NCI-H2171 (cell line): Measurements from ENCODE around the gene TTC12.

Experiments used
- DNase-seq: peaks from one replicate; lab custom pipeline; 2025; lab: John Stamatoyannopoulos, UW

The TTC12 gene

DNA sequence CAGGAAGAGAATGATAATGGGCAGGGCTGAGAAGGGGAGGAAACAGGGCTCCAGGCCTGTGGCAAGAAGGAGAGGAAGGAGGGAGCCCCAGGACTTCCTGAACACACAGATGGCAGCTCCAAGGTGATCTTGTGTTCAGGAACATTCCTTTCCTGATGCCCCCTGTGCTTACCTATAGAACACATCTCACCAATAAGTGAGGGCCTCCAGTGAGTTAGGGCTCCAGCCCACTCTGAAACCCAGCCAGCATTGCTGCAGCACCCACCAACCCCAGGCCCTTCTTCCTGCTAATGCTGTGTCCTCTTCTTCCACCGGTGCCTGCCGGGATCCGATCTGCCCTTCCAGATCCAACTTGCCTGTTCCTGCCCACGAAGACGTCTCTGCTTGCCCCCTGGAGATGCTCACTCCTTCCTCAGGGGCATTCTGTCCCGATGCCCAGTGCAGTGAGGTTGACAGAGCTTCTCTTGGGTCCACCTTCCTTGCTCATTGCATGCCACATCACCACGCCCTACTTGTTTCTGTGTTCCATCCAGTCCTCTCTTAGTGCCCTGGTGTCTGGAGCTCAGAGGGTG lies 90.6 kb downstream of the TTC12 start:
- no peak for DNase-seq

DNA sequence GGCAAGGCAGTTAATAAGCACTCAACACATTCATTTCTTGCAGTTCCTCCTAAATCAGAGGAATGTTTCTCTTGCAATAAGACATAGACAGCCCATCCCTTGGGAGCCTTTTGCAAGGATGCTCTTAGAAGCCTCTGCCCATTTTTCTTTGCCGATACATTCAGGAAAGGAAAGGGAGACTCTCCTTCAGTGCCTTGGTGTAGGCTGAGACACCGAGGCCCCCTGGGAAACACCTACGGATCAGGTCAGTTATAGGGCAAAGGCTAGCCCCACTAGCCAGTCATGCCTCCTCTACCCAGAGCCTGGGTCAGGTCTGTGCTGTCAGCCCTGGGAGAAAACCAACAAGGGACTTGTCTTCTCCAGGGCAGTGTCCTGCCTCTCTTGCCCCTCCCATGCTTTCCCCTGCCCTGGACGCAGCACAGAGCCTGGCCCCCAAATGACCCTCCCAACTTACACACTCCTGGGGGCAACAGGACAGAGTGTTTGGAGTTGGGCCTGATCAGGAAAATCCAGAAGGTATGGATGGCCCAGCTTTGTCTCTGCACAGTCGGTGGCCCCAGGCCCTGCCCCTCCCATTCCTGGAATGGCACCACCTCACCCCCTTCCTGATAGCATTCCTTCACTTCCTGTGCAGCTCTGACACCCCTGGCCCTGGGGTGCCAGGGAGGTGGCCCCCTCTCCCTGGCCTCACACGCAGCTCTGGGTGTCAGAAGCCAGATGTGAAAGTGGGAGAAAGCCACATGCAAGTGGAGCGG lies 91.5 kb downstream of the TTC12 start:
- no peak for DNase-seq

DNA sequence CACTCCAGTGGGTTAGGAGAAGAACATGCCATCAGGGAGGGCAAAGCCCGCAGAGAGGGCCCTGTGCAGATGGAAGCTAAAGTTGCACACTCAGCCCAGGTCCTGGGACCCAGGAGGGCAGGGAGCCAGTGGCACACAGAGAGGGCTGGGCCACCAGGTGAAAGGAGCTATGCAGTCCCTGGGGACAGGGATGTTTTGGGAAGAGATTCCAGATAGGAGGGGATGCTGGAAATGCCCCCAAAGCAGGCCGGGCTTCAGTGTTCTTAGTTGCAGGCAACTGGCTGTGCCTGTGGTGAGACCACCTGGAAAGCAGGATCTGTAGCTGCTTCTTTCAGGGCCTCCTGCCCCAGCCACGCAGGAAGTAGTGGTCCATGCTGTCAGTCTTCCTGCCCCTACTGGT lies 92.8 kb downstream of the TTC12 start:
- no peak for DNase-seq

DNA sequence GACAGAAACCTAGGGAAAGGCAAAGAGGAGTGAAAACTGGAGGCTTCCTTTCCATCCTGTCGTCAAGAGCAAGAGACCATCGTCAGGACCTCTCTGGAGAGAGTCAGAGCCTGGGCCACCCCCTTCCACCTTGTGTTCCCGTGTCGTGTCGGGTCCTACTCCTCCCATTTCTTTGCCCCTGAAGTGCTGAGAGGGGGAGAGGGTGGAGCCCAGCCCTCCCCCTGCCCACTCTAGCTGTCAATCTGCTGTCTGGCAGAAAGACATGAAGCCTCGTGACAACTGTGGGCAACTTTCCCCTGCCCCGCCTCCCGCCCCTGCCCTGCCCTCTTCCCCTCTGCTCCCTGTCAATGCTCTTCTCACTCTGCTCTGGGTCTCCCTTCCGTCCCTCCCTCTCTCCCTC lies 93.8 kb downstream of the TTC12 start:
- DNase-seq = no peak

GRCh38 chr11:113408887-113409286 lies 94.5 kb downstream of the TTC12 start:
- no peak for DNase-seq

GRCh38 chr11:113409526-113409925 lies 95.1 kb downstream of the TTC12 start:
- DNase-seq = no peak

GRCh38 chr11:113410414-113411135 lies 96.2 kb downstream of the TTC12 start:
- DNase-seq = no peak

- peak; percentile 21 for DNase-seq
Observed at GRCh38 chr11:113411536-113411935, 97.2 kb downstream of the TTC12 start.

GRCh38 chr11:113412675-113413074 lies 98.3 kb downstream of the TTC12 start:
- DNase-seq = no peak

DNA sequence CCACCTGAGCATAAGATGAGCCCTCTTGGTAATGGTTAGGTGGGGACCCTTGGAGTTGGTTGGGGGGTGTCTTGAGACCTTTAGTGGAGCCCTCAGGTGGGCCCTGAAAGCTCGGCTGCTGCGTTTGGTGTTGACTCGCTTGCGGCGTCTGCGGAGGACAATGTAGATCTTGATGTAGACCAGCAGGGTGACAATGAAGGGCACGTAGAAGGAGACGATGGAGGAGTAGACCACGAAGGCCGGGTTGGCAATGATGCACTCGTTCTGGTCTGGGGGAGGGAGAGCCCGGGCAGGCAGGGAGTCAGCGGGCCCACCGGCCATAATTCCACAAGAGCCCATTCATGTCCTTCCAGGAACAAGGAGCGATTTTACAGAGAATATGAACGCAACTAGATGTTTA lies 101.0 kb downstream of the TTC12 start:
- DNase-seq = no peak
